Cardiac fibroblast (primary cell): ENCODE data around the gene TPD52L1.
"Not testable (repeated sequence)": the region's sequence is repeated elsewhere in the genome, so short reads cannot be mapped to it uniquely, and the experiment has no call there.

ENCODE experiments used
- DNase-seq, 2 donors: peaks; one replicate each; pipeline versions ENCODE4 v3.0.0 to v3.0.0-alpha.2; 2010; ENCODE audit warnings: low read depth in 2 of 2
- H3K4me3 ChIP-seq, 2 donors: replicated peaks in 1 of 2; 1 replicate in 1 of 2; 2 replicates in 1 of 2; pipeline ENCODE4 v1.5.1; 2011; ENCODE audit warnings: low read depth in 2 of 2, low read length in 2 of 2, mild to moderate bottlenecking in 2 of 2, moderate library complexity in 1 of 2
- CTCF ChIP-seq: IDR thresholded peaks from one replicate; pipeline ENCODE4 v1.5.1; 2011; ENCODE audit warnings: low read depth, mild to moderate bottlenecking, low read length, inconsistent platforms

TPD52L1 gene

GRCh38 chr6:125273965-125274364 lies 120.4 kb downstream of the TPD52L1 start:
- TF ChIP-seq CTCF = no peak
- peak; percentile 26 to 90 for DNase-seq
- H3K4me3 ChIP-seq = no peak overlapping the region

GRCh38 chr6:125274935-125275334 lies 121.4 kb downstream of the TPD52L1 start:
- no peak for TF ChIP-seq CTCF
- no peak for DNase-seq
- H3K4me3 ChIP-seq = no peak overlapping the region

- H3K4me3 ChIP-seq = no peak overlapping the region
- no peak for TF ChIP-seq CTCF
- no peak for DNase-seq
Observed at GRCh38 chr6:125275779-125276178, 122.2 kb downstream of the TPD52L1 start.

- no peak overlapping the region for H3K4me3 ChIP-seq
- DNase-seq = no peak
- TF ChIP-seq CTCF = no peak
Observed at GRCh38 chr6:125277838-125278237, 124.3 kb downstream of the TPD52L1 start.

GRCh38 chr6:125279961-125280360 lies 126.4 kb downstream of the TPD52L1 start:
- TF ChIP-seq CTCF = no peak
- no peak overlapping the region for H3K4me3 ChIP-seq

GRCh38 chr6:125280370-125281035 lies 126.9 kb downstream of the TPD52L1 start:
- H3K4me3 ChIP-seq, DNase-seq: not testable (repeated sequence)

More at GRCh38 chr6:125279961-125280360, 126.4 kb downstream of the TPD52L1 start:
- DNase-seq = no peak

GRCh38 chr6:125282470-125282869 lies 128.9 kb downstream of the TPD52L1 start:
- DNase-seq, H3K4me3 ChIP-seq: not testable (repeated sequence)

GRCh38 chr6:125285353-125285752 lies 131.8 kb downstream of the TPD52L1 start:
- DNase-seq = no peak
- no peak overlapping the region for H3K4me3 ChIP-seq
- no peak for TF ChIP-seq CTCF
